Measurements from ENCODE around the gene COL5A3. TPM values are rescaled to one million over a fixed set of nuclear protein-coding genes. Genes with fewer than 3 reads are reported as not detected.

Gene COL5A3
- total and polyA plus RNA-seq, 2 of the 13 experiments (the other 11 are each of a cell fraction or from before 2014, with no cell fraction given) = 0.02 TPM; not detected in 1

DNA sequence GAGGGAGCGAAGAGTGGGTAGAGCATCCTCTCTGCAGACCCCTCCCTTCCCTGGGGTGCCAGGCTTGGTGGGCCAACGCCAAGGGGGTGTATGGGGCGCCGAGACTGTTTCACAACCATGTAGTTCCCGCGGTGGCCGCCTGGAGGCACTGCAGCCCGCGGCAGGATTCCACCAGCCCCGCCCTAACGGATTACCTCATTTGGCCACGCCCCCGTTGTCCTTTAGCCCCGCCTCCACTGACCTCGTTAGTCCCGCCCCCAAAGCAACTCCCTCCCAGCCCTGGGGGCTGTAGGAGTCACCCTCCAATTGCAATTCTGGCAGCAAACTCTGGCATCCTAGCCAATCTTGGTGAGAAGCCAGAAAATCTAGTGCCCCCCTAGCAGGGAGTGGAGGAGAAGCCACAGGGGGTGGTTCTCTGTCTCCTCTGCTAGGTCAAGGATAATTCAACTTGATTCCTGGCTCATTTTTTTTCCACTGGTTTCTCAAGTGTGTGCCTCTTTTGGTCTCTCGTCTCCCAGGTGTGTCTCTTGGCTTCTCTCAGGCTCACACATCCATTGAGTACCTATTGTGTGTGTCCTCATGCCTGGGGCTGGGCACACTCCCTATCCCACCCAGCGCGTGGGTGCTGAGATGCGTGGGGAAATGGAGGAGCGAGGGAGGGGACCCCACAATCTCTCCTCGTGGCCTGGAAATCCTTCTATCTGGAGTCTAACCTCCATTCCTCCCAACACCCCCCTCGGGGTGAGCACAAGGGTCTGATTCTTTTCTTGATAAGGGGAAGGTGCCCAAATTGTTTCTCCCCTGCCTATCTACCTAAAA, 76.0 kb downstream of the COL5A3 start:
- intact Hi-C loops (cut with micrococcal nuclease; ENCODE audit: unreplicated experiment) = loop anchor here (1.0 to 5.0 kb wide), 3 partner anchors 68 to 318 kb away; partner anchors contain the start of gene MRPL4
- Histone ChIP-seq H3K9ac (ENCODE audit: insufficient read depth, low read depth, low read length) (no peak overlapping the region), H3K9me3 (ENCODE audit: low read length) (no peaks in the 10 kb centered on the region), H3K4me1 (ENCODE audit: insufficient read depth, low read length) (peaks cover 7% of the 10 kb centered on the region), H3K36me3 (replicated peaks in 1 of 2; ENCODE audit: control insufficient read depth in 1 of 2, insufficient read depth in 2 of 2, low read length in 2 of 2) (no peaks in the 10 kb centered on the region), H3K4me2 (ENCODE audit: low read depth, low read length) (no peak overlapping the region), H3K4me3 (replicated peaks in 1 of 3; ENCODE audit: insufficient read depth in 1 of 3, low read depth in 2 of 3, low read length in 3 of 3) (no peak overlapping the region), H4K20me1 (ENCODE audit: insufficient read depth, low read length) (no peaks in the 10 kb centered on the region), H2AFZ (ENCODE audit: low read length) (no peak overlapping the region), H3K27me3 (ENCODE audit: control insufficient read depth in 1 of 2, insufficient read depth in 2 of 2, low read length in 2 of 2) (peaks cover 0 to 21% of the 10 kb centered on the region in 2 experiments; a peak in 3 of 5 replicates), H3K27ac (ENCODE audit: extremely low read length, insufficient read depth, low read length) (no peak overlapping the region), H3K79me2 (ENCODE audit: insufficient read depth, low read length) (no peaks in the 10 kb centered on the region)
- 17% methylated on average over 8 of the region's 23 CpGs for WGBS (ENCODE audit: low lambda C conversion rate)
- BruUV-seq (replicated peaks) = no TSS peak
- in situ Hi-C loops (cut with HindIII; ENCODE audit: extremely low pct_ligation_motif_present, low pct_unique_long_range_greater_than_20kb) = loop anchor here (10.0 kb wide), 2 partner anchors 300 to 460 kb away; partner anchors contain the start of gene S1PR2
- ChIA-PET CTCF (ENCODE audit: low intra/inter-chr PET ratio, low total read pairs) (interaction anchor here (1.2 to 1.8 kb wide), 3 partner anchors 66 to 93 kb away, joined by 5 to 34 read pairs (median 7); no protein-coding TSS in a partner anchor), POLR2A (no interaction called here)
- DNase-seq (ENCODE audit: low spot score) (peak; percentile 40), ATAC-seq (peak; percentile 56), FAIRE-seq (peak; percentile 8)
- TF ChIP-seq ETV5 (CRISPR knock-in tag; IDR thresholded peaks at IDR 0.05; ENCODE audit: borderline replicate concordance) (0 out of 2 replicates have a peak, but pooled peaks have one; percentile 7), JDP2 (CRISPR knock-in tag; IDR thresholded peaks at IDR 0.05; ENCODE audit: borderline replicate concordance) (no peak), BCL6 (CRISPR knock-in tag; IDR thresholded peaks at IDR 0.05) (no peak), ZNF430 (CRISPR knock-in tag; IDR thresholded peaks at IDR 0.05) (no peak), ZNF160 (CRISPR knock-in tag; IDR thresholded peaks at IDR 0.05) (no peak), CEBPG (CRISPR knock-in tag; IDR thresholded peaks at IDR 0.05) (peak; percentile 72), KAT8 (CRISPR knock-in tag; IDR thresholded peaks at IDR 0.05) (0 out of 2 replicates have a peak, but pooled peaks have one; percentile 26), TEAD2 (CRISPR knock-in tag; IDR thresholded peaks at IDR 0.05) (no peak), PITX1 (CRISPR knock-in tag; IDR thresholded peaks at IDR 0.05) (peak; percentile 47; the same call in 1 of the 2 replicates), GABPA (IDR thresholded peaks at IDR 0.05; ENCODE audit: low read depth, low read length) (no peak), GABPA (CRISPR knock-in tag; IDR thresholded peaks at IDR 0.05; ENCODE audit: low read depth) (peak; percentile 18; the same call in 1 of the 2 replicates), KLF12 (CRISPR knock-in tag; IDR thresholded peaks at IDR 0.05; ENCODE audit: borderline replicate concordance) (peak; percentile 39; the same call in 1 of the 2 replicates), RFX1 (IDR thresholded peaks at IDR 0.05) (no peak)
- TF ChIP-seq, protein P1, sequence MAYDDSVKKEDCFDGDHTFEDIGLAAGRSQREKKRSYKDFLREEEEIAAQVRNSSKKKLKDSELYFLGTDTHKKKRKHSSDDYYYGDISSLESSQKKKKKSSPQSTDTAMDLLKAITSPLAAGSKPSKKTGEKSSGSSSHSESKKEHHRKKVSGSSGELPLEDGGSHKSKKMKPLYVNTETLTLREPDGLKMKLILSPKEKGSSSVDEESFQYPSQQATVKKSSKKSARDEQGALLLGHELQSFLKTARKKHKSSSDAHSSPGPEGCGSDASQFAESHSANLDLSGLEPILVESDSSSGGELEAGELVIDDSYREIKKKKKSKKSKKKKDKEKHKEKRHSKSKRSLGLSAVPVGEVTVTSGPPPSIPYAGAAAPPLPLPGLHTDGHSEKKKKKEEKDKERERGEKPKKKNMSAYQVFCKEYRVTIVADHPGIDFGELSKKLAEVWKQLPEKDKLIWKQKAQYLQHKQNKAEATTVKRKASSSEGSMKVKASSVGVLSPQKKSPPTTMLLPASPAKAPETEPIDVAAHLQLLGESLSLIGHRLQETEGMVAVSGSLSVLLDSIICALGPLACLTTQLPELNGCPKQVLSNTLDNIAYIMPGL (CRISPR knock-in tag; IDR thresholded peaks at IDR 0.05; ENCODE audit: borderline replicate concordance in 1 of 2, low read depth in 1 of 2) = 0 out of 4 replicates have a peak, but pooled peaks of 1 of the 2 experiments have one; percentile 25
- TF ChIP-seq, protein P2, sequence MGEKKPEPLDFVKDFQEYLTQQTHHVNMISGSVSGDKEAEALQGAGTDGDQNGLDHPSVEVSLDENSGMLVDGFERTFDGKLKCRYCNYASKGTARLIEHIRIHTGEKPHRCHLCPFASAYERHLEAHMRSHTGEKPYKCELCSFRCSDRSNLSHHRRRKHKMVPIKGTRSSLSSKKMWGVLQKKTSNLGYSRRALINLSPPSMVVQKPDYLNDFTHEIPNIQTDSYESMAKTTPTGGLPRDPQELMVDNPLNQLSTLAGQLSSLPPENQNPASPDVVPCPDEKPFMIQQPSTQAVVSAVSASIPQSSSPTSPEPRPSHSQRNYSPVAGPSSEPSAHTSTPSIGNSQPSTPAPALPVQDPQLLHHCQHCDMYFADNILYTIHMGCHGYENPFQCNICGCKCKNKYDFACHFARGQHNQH (CRISPR knock-in tag; IDR thresholded peaks at IDR 0.05) = peak; percentile 28; the same call in 1 of the 2 replicates
- TF ChIP-seq, protein P3, sequence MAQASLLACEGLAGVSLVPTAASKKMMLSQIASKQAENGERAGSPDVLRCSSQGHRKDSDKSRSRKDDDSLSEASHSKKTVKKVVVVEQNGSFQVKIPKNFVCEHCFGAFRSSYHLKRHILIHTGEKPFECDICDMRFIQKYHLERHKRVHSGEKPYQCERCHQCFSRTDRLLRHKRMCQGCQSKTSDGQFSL (CRISPR knock-in tag; IDR thresholded peaks at IDR 0.05) = 0 out of 2 replicates have a peak, but pooled peaks have one; percentile 40
- TF ChIP-seq, protein P4, sequence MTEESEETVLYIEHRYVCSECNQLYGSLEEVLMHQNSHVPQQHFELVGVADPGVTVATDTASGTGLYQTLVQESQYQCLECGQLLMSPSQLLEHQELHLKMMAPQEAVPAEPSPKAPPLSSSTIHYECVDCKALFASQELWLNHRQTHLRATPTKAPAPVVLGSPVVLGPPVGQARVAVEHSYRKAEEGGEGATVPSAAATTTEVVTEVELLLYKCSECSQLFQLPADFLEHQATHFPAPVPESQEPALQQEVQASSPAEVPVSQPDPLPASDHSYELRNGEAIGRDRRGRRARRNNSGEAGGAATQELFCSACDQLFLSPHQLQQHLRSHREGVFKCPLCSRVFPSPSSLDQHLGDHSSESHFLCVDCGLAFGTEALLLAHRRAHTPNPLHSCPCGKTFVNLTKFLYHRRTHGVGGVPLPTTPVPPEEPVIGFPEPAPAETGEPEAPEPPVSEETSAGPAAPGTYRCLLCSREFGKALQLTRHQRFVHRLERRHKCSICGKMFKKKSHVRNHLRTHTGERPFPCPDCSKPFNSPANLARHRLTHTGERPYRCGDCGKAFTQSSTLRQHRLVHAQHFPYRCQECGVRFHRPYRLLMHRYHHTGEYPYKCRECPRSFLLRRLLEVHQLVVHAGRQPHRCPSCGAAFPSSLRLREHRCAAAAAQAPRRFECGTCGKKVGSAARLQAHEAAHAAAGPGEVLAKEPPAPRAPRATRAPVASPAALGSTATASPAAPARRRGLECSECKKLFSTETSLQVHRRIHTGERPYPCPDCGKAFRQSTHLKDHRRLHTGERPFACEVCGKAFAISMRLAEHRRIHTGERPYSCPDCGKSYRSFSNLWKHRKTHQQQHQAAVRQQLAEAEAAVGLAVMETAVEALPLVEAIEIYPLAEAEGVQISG (CRISPR knock-in tag; IDR thresholded peaks at IDR 0.05) = peak; percentile 39; the same call in 1 of the 2 replicates
